NCI-H1105 (cell line): ENCODE data around the gene CAMK1D.

Source experiments
- DNase-seq: peaks from one replicate; lab custom pipeline; 2025; lab: John Stamatoyannopoulos, UW

CAMK1D gene

GRCh38 chr10:12631216-12631615 is 281.9 kb downstream of the CAMK1D start:
- no peak for DNase-seq

- no peak for DNase-seq
Observed at GRCh38 chr10:12631787-12632562, 282.6 kb downstream of the CAMK1D start.

GRCh38 chr10:12633776-12634620 is 284.7 kb downstream of the CAMK1D start:
- DNase-seq: no peak

GRCh38 chr10:12634621-12634931 is 285.2 kb downstream of the CAMK1D start:
- DNase-seq: no peak

GRCh38 chr10:12635127-12635541 is 285.8 kb downstream of the CAMK1D start:
- DNase-seq: no peak

- DNase-seq: no peak
Observed at GRCh38 chr10:12636571-12636970, 287.2 kb downstream of the CAMK1D start.

GRCh38 chr10:12637649-12638048 is 288.3 kb downstream of the CAMK1D start:
- no peak for DNase-seq

- DNase-seq: no peak
Observed at GRCh38 chr10:12638103-12638502, 288.8 kb downstream of the CAMK1D start.

- no peak for DNase-seq
Observed at GRCh38 chr10:12638781-12639180, 289.4 kb downstream of the CAMK1D start.

GRCh38 chr10:12639996-12640944 is 290.9 kb downstream of the CAMK1D start:
- no peak for DNase-seq

GRCh38 chr10:12642036-12642435 is 292.7 kb downstream of the CAMK1D start:
- DNase-seq: no peak

GRCh38 chr10:12643279-12643678 is 293.9 kb downstream of the CAMK1D start:
- DNase-seq: no peak

GRCh38 chr10:12644380-12645144 is 295.2 kb downstream of the CAMK1D start:
- no peak for DNase-seq

GRCh38 chr10:12645449-12645848 is 296.1 kb downstream of the CAMK1D start:
- no peak for DNase-seq

GRCh38 chr10:12649012-12649584 is 299.8 kb downstream of the CAMK1D start:
- DNase-seq: no peak

GRCh38 chr10:12650122-12650521 is 300.8 kb downstream of the CAMK1D start:
- DNase-seq: no peak

- no peak for DNase-seq
Observed at GRCh38 chr10:12650538-12651298, 301.4 kb downstream of the CAMK1D start.

GRCh38 chr10:12655940-12656339 is 306.6 kb downstream of the CAMK1D start:
- DNase-seq: no peak

GRCh38 chr10:12656518-12657142 is 307.3 kb downstream of the CAMK1D start:
- DNase-seq: no peak

GRCh38 chr10:12657489-12657888 is 308.1 kb downstream of the CAMK1D start:
- no peak for DNase-seq
